DOHH2 (cell line): ENCODE measurements around the gene SYNE1.
"Not testable (repeated sequence)": the region's sequence is repeated elsewhere in the genome, so short reads cannot be mapped to it uniquely, and the experiment has no call there.

Experiments used
- H3F3A ChIP-seq: fragments of 200-600 bp; sonication (generic), shearing (Covaris generic); 2 replicates; pipeline ENCODE4 v1.6.0; 2016; ENCODE audit warnings: antibody characterized with exemption, mild to moderate bottlenecking; ENCODE audit not compliant: control insufficient read depth, insufficient read depth
- H3K27ac ChIP-seq: fragments of 200-600 bp; sonication (generic); 2 replicates; pipeline ENCODE4 v1.5.1; 2014; ENCODE audit warnings: low read depth, mild to moderate bottlenecking, low read length, moderate library complexity
- H3K27me3 ChIP-seq: fragments of 200-600 bp; sonication (generic); 2 replicates; pipeline ENCODE4 v1.6.1; 2014; ENCODE audit warnings: mild to moderate bottlenecking, low read length, mixed read lengths; ENCODE audit not compliant: control insufficient read depth
- H3K36me3 ChIP-seq: fragments of 200-600 bp; sonication (generic); 2 replicates; pipeline ENCODE4 v1.6.1; 2014; ENCODE audit warnings: mild to moderate bottlenecking, low read length, moderate library complexity, mixed read lengths; ENCODE audit not compliant: control insufficient read depth
- H3K4me1 ChIP-seq: fragments of 200-600 bp; sonication (generic); 2 replicates; pipeline ENCODE4 v1.6.1; 2014; ENCODE audit warnings: mild to moderate bottlenecking, low read length, mixed read lengths; ENCODE audit not compliant: control insufficient read depth
- H3K4me2 ChIP-seq: fragments of 200-600 bp; sonication (generic); 2 replicates; pipeline ENCODE4 v1.6.0; 2014; ENCODE audit warnings: mild to moderate bottlenecking, low read length, moderate library complexity
- H3K4me3 ChIP-seq: fragments of 200-600 bp; sonication (generic); 2 replicates; pipeline ENCODE4 v1.5.1; 2014; ENCODE audit warnings: mild to moderate bottlenecking, low read length, mixed read lengths
- H3K79me2 ChIP-seq: fragments of 200-600 bp; sonication (generic); 2 replicates; pipeline ENCODE4 v1.6.1; 2014; ENCODE audit warnings: mild to moderate bottlenecking, low read length, mixed read lengths; ENCODE audit not compliant: control insufficient read depth
- H3K9me2 ChIP-seq: fragments of 200-600 bp; sonication (generic); replicated peaks from 2 replicates; pipeline ENCODE4 v1.6.1; 2014; ENCODE audit warnings: mild to moderate bottlenecking, low read length, mixed read lengths; ENCODE audit not compliant: control insufficient read depth
- H3K9me3 ChIP-seq: fragments of 200-600 bp; sonication (generic); 2 replicates; pipeline ENCODE4 v1.6.1; 2014; ENCODE audit warnings: antibody characterized with exemption, low read length, mixed read lengths; ENCODE audit not compliant: control insufficient read depth, insufficient read depth
- H4K20me1 ChIP-seq: fragments of 200-600 bp; sonication (generic); 2 replicates; pipeline ENCODE4 v1.6.0; 2014; ENCODE audit warnings: low read depth, mild to moderate bottlenecking, antibody characterized with exemption, low read length, moderate library complexity; ENCODE audit not compliant: control insufficient read depth, insufficient read depth
- EZH2phosphoT487 ChIP-seq: fragments of 200-600 bp; sonication (generic); IDR thresholded peaks from 2 replicates; pipeline ENCODE4 v1.6.1; 2017; ENCODE audit warnings: borderline replicate concordance, mild to moderate bottlenecking, antibody characterized with exemption, low read length, moderate library complexity, mixed read lengths
- TF ChIP-seq, protein P1 (sequence below): fragments of 200-600 bp; sonication (generic); IDR thresholded peaks from one replicate; pipeline ENCODE4 v1.5.1; 2014; ENCODE audit warnings: antibody characterized with exemption, mild to moderate bottlenecking, low read depth, low read length; ENCODE audit not compliant: poor library complexity, severe bottlenecking

The SYNE1 gene

DNA sequence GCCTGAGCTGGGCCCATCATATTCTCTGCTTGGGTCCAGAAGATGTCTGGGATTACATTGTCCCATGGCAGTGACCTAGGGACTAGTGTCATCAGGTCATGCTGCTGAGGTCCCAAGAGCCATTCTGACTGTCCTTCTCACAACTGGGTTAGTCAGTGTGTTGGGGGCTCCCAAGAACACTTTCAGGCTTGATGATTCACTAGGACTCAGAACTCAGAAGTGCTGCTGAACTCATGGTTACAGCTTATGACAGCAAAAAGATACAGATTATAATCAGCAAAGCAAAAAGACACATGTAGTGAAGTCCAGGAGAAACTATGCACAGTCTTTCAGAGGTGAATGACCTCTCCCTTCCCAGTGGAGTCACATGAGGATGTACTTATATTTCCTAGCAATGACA, 107.8 kb downstream of the SYNE1 start:
- Histone ChIP-seq H3F3A (no peaks in the 10 kb centered on the region), H3K79me2 (no peaks in the 10 kb centered on the region), H3K4me1 (no peaks in the 10 kb centered on the region), H3K27ac (no peak overlapping the region), H3K9me3 (no peaks in the 10 kb centered on the region), H3K4me2 (no peak overlapping the region), H3K9me2 (no peaks in the 10 kb centered on the region), H3K4me3 (no peak overlapping the region), H3K27me3 (no peaks in the 10 kb centered on the region), H3K36me3 (no peaks in the 10 kb centered on the region), H4K20me1 (no peaks in the 10 kb centered on the region)
- TF ChIP-seq, protein P1, sequence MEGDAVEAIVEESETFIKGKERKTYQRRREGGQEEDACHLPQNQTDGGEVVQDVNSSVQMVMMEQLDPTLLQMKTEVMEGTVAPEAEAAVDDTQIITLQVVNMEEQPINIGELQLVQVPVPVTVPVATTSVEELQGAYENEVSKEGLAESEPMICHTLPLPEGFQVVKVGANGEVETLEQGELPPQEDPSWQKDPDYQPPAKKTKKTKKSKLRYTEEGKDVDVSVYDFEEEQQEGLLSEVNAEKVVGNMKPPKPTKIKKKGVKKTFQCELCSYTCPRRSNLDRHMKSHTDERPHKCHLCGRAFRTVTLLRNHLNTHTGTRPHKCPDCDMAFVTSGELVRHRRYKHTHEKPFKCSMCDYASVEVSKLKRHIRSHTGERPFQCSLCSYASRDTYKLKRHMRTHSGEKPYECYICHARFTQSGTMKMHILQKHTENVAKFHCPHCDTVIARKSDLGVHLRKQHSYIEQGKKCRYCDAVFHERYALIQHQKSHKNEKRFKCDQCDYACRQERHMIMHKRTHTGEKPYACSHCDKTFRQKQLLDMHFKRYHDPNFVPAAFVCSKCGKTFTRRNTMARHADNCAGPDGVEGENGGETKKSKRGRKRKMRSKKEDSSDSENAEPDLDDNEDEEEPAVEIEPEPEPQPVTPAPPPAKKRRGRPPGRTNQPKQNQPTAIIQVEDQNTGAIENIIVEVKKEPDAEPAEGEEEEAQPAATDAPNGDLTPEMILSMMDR = no peak
- TF ChIP-seq EZH2phosphoT487 = no peak

DNA sequence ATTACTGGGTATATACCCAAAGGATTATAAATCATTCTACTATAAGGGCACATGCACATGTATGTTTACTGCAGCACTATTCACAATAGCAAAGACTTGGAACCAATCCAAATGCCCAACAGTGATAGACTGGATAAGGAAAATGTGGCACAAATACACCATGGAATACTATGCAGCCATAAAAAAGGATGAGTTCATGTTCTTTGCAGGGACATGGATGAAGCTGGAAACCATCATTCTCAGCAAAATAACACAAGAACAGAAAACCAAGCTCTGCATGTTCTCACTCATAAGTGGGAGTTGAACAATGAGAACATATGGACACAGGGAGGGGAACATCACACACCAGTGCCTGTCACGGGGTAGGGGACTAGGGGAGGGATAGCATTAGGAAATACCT, 123.0 kb downstream of the SYNE1 start:
- H3K9me3 ChIP-seq, H3K27ac ChIP-seq, H4K20me1 ChIP-seq, H3K36me3 ChIP-seq, H3K4me1 ChIP-seq, H3K4me2 ChIP-seq, H3K27me3 ChIP-seq, H3K9me2 ChIP-seq, H3K79me2 ChIP-seq, H3K4me3 ChIP-seq, H3F3A ChIP-seq: not testable (repeated sequence)

DNA sequence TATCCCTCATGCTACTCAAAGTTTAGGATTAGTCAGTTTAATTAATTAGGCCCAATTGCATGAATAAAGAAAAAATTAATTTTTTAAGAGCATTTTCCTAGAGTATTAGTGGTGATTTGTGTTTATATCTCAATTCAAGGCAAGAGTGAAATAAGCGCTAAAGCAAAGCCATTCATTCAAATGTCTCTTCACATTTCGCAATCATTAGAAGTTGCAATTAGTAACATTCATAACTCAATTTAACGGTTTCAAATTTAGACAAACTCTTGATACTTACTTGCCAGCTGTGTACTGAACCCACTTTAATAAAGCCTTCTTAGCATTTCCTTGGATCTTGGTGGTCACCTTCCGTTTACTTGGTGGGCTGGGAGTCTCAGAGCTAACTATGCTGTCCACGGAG, 127.2 kb downstream of the SYNE1 start:
- Histone ChIP-seq H3F3A (no peaks in the 10 kb centered on the region), H3K27ac (no peak overlapping the region), H3K4me1 (no peaks in the 10 kb centered on the region), H3K4me2 (no peak overlapping the region), H4K20me1 (no peaks in the 10 kb centered on the region), H3K36me3 (no peaks in the 10 kb centered on the region), H3K9me3 (no peaks in the 10 kb centered on the region), H3K4me3 (no peak overlapping the region), H3K9me2 (no peaks in the 10 kb centered on the region), H3K79me2 (no peaks in the 10 kb centered on the region), H3K27me3 (no peaks in the 10 kb centered on the region)
- TF ChIP-seq, protein P1 = no peak
- TF ChIP-seq EZH2phosphoT487 = no peak

DNA sequence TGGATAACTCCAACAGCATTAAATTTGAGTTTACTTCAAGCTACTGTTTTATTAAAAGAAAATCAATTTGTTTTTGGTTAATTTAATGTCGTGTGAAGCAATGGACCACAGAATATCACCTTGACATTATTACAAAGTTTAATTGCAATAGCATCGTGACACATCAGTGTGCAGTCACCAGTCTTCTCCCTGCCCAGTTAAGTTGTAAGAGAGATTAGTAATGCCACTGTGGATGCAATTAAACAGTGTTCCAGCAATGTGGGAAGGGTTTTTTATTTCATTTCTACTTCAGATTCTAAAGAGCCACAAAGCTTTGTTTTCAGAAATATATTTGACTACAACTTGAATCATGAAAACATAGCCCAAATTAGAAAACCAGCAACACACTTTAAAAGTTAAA, 128.7 kb downstream of the SYNE1 start:
- H3K27ac ChIP-seq = no peak overlapping the region
- H3F3A ChIP-seq = no peaks in the 10 kb centered on the region
- no peaks in the 10 kb centered on the region for H4K20me1 ChIP-seq
- no peaks in the 10 kb centered on the region for H3K9me3 ChIP-seq
- H3K9me2 ChIP-seq = no peaks in the 10 kb centered on the region
- H3K36me3 ChIP-seq = no peaks in the 10 kb centered on the region
- H3K79me2 ChIP-seq = no peaks in the 10 kb centered on the region
- TF ChIP-seq, protein P1 = no peak
- TF ChIP-seq EZH2phosphoT487 = no peak
- no peak overlapping the region for H3K4me3 ChIP-seq
- no peak overlapping the region for H3K4me2 ChIP-seq
- H3K4me1 ChIP-seq = no peaks in the 10 kb centered on the region
- H3K27me3 ChIP-seq = no peaks in the 10 kb centered on the region
